ENCODE data around the gene FOXK1.
"Not testable (repeated sequence)": the region's sequence is repeated elsewhere in the genome, so short reads cannot be mapped to it uniquely, and the experiment has no call there.

The FOXK1 gene

GRCh38 chr7:4792537-4793126 lies 110.5 kb downstream of the FOXK1 start:
- no peak for DNase-seq (ENCODE audit: insufficient read length)
- no peak for TF ChIP-seq POLR2AphosphoS5 (IDR thresholded peaks at IDR 0.05; ENCODE audit: low read depth, low read length)
- TF ChIP-seq TAF1 (IDR thresholded peaks at IDR 0.05; ENCODE audit: borderline replicate concordance, low read depth, low read length): no peak
- TF ChIP-seq POLR2A (IDR thresholded peaks at IDR 0.05; ENCODE audit: low read depth, low read length): no peak
- FAIRE-seq: no peak

DNA sequence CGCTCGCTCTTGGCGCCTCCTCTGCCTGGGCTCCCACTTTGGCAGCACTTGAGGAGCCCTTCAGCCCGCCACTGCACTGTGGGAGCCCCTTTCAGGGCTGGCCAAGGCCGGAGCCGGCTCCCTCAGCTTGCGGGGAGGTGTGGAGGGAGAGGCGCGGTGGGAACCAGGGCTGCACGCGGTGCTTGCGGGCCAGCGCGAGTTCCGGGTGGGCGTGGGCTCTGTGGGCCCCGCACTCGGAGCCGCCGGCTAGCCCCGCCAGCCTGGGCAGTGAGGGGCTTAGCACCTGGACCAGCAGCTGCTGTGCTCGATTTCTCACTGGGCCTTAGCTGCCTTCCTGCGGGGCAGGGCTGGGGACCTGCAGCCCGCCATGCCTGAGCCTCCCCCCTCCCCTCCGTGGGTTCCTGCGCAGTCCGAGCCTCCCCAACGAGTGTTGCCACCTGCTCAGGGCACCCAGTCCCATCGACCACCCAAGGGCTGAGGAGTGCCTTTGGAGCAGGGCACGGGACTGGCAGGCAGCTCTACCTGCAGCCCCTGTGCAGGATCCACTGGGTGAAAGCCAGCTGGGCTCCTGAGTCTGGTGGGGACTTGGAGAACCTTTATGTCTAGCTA lies 111.4 kb downstream of the FOXK1 start:
- not testable (repeated sequence) for FAIRE-seq; DNase-seq (ENCODE audit: insufficient read length)

- FAIRE-seq; DNase-seq (ENCODE audit: insufficient read length): not testable (repeated sequence)
Measured at GRCh38 chr7:4794171-4794570, 112.1 kb downstream of the FOXK1 start.

- DNase-seq (ENCODE audit: insufficient read length) (no peak), FAIRE-seq (no peak)
Measured at GRCh38 chr7:4794591-4795350, 112.7 kb downstream of the FOXK1 start.

DNA sequence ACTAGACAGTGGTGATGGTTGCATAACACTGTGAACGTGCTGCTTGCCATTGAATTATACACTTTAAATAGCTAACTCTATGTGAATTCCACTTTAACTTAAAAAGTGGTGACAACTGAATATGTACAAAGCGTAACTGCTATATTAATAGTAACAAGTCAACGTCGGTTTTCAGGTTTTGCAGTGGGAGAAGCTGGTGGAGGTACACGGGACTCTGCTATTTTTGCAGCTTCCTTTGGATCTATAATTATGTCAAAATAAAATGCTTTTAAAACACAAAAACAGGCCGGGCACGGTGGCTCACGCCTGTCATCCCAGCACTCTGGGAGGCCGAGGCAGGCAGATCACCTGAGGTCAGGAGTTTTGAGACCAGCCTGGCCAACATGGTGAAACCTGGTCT lies 114.4 kb downstream of the FOXK1 start:
- TF ChIP-seq POLR2A (IDR thresholded peaks at IDR 0.05; ENCODE audit: low read depth, low read length) (no peak), TAF1 (IDR thresholded peaks at IDR 0.05; ENCODE audit: borderline replicate concordance, low read depth, low read length) (no peak), POLR2AphosphoS5 (IDR thresholded peaks at IDR 0.05; ENCODE audit: low read depth, low read length) (no peak)
- DNase-seq (ENCODE audit: insufficient read length): no peak
- FAIRE-seq: peak; percentile 74

More at GRCh38 chr7:4794591-4795350, 112.7 kb downstream of the FOXK1 start:
- TF ChIP-seq POLR2AphosphoS5 (IDR thresholded peaks at IDR 0.05; ENCODE audit: low read depth, low read length): no peak
- no peak for TF ChIP-seq POLR2A (IDR thresholded peaks at IDR 0.05; ENCODE audit: low read depth, low read length)
- no peak for TF ChIP-seq TAF1 (IDR thresholded peaks at IDR 0.05; ENCODE audit: borderline replicate concordance, low read depth, low read length)

DNA sequence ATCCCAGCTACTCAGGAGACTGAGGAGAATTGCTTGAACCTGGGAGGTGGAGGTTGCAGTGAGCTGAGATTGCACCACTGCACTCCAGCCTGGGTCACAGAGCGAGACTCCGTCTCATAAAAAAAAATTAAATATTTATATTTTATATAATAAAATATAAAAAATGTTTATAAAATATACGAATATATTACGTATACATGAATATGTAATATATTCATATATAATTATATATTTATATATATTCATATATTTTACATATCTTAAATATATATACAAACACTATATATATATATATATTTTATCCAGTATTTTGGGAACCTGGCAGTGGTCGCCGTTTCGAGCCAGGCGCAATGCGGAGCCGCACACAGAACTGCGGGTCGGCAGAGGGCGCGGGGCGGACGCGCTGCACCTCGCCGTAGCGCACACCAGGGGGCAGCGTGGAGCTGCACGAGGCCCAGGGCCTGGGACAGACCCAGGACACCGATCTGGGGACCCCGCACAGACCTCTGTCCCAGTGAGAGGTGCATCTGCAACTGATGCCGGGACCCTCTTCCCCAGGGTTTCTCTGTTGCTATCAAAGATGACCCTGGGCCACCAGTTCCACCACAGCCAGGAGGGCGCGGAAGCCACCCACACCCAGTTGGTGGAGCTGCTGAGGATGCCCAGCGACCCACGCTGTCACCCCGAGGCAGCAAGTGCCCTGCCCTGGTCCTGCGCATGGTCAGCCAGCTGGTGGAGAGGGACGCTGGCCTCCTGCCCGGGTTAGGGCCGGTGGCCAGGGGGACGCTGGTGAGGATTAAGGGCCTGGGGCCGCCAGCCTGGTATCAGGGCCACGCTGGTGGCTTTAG lies 116.0 kb downstream of the FOXK1 start:
- no peak for TF ChIP-seq POLR2A (IDR thresholded peaks at IDR 0.05; ENCODE audit: low read depth, low read length)
- TF ChIP-seq POLR2AphosphoS5 (IDR thresholded peaks at IDR 0.05; ENCODE audit: low read depth, low read length): no peak
- no peak for TF ChIP-seq TAF1 (IDR thresholded peaks at IDR 0.05; ENCODE audit: borderline replicate concordance, low read depth, low read length)
- peak; percentile 86 for DNase-seq (ENCODE audit: insufficient read length)
- FAIRE-seq: no peak

GRCh38 chr7:4798706-4799235 lies 116.7 kb downstream of the FOXK1 start:
- no peak for FAIRE-seq
- TF ChIP-seq POLR2A (IDR thresholded peaks at IDR 0.05; ENCODE audit: low read depth, low read length) (no peak), TAF1 (IDR thresholded peaks at IDR 0.05; ENCODE audit: borderline replicate concordance, low read depth, low read length) (no peak), POLR2AphosphoS5 (IDR thresholded peaks at IDR 0.05; ENCODE audit: low read depth, low read length) (no peak)
- no peak for DNase-seq (ENCODE audit: insufficient read length)

- no peak for DNase-seq (ENCODE audit: insufficient read length)
- no peak for FAIRE-seq
- TF ChIP-seq TAF1 (IDR thresholded peaks at IDR 0.05; ENCODE audit: borderline replicate concordance, low read depth, low read length): no peak
Measured at GRCh38 chr7:4799508-4800268, 117.6 kb downstream of the FOXK1 start.

DNA sequence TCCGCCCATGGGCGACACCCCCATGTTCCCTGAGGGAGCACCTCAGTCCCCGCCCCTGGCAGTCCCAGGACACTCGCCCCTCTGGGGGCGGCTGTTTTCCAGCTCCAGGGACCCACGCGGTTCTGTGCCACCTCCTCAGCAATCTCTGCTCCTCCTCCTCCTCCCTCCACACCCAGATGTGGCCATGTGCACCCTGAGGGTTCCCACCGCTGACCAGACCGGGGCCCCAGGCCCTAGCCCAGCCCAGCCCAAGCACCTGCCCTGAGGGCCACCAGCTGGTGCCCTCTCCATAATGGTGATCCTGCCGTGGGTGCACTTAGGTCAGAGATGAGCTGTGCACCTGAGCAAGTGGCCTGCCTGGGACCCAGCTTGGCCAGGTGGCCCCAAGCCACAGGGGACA lies 118.4 kb downstream of the FOXK1 start:
- DNase-seq (ENCODE audit: insufficient read length) (no peak), FAIRE-seq (no peak)
- TF ChIP-seq POLR2AphosphoS5 (IDR thresholded peaks at IDR 0.05; ENCODE audit: low read depth, low read length): no peak
- TF ChIP-seq POLR2A (IDR thresholded peaks at IDR 0.05; ENCODE audit: low read depth, low read length): no peak

GRCh38 chr7:4800926-4801838 lies 119.1 kb downstream of the FOXK1 start:
- FAIRE-seq (no peak), DNase-seq (ENCODE audit: insufficient read length) (no peak)
- TF ChIP-seq POLR2AphosphoS5 (IDR thresholded peaks at IDR 0.05; ENCODE audit: low read depth, low read length) (no peak), TAF1 (IDR thresholded peaks at IDR 0.05; ENCODE audit: borderline replicate concordance, low read depth, low read length) (no peak), POLR2A (IDR thresholded peaks at IDR 0.05; ENCODE audit: low read depth, low read length) (no peak)
